Measurements from ENCODE around the gene SGPL1.
A peak's percentile ranks its signal among the peaks of the same experiment; 100 is the strongest.

The SGPL1 gene

GRCh38 chr10:70811881-70812280 is 3.9 kb upstream of the SGPL1 start:
- DNase-seq (ENCODE audit: low spot score) = no peak

GRCh38 chr10:70812814-70813213 is 2.9 kb upstream of the SGPL1 start:
- DNase-seq (ENCODE audit: low spot score) = no peak

GRCh38 chr10:70814126-70814525 is 1.6 kb upstream of the SGPL1 start:
- no peak for DNase-seq (ENCODE audit: low spot score)

GRCh38 chr10:70816220-70816894 is 609 bp downstream of the SGPL1 start:
- DNase-seq (ENCODE audit: low spot score) = peak; percentile 38

GRCh38 chr10:70820976-70821750 is 5.4 kb downstream of the SGPL1 start:
- no peak for DNase-seq (ENCODE audit: low spot score)

- DNase-seq (ENCODE audit: low spot score) = no peak
Observed at GRCh38 chr10:70822076-70822820, 6.5 kb downstream of the SGPL1 start.

GRCh38 chr10:70827086-70827757 is 11.5 kb downstream of the SGPL1 start:
- DNase-seq (ENCODE audit: low spot score) = no peak

- DNase-seq (ENCODE audit: low spot score) = no peak
Observed at GRCh38 chr10:70828923-70829322, 13.2 kb downstream of the SGPL1 start.

GRCh38 chr10:70829543-70829942 is 13.8 kb downstream of the SGPL1 start:
- DNase-seq (ENCODE audit: low spot score) = no peak

GRCh38 chr10:70830164-70830563 is 14.4 kb downstream of the SGPL1 start:
- no peak for DNase-seq (ENCODE audit: low spot score)

GRCh38 chr10:70832221-70832620 is 16.5 kb downstream of the SGPL1 start:
- DNase-seq (ENCODE audit: low spot score) = no peak

- peak; percentile 39 for DNase-seq (ENCODE audit: low spot score)
Observed at GRCh38 chr10:70832852-70833528, 17.2 kb downstream of the SGPL1 start.

- no peak for DNase-seq (ENCODE audit: low spot score)
Observed at GRCh38 chr10:70833601-70834000, 17.9 kb downstream of the SGPL1 start.

- no peak for DNase-seq (ENCODE audit: low spot score)
Observed at GRCh38 chr10:70834021-70834420, 18.3 kb downstream of the SGPL1 start.

- DNase-seq (ENCODE audit: low spot score) = no peak
Observed at GRCh38 chr10:70834441-70835151, 18.8 kb downstream of the SGPL1 start.

- no peak for DNase-seq (ENCODE audit: low spot score)
Observed at GRCh38 chr10:70836319-70836718, 20.6 kb downstream of the SGPL1 start.

GRCh38 chr10:70837660-70838059 is 21.9 kb downstream of the SGPL1 start:
- no peak for DNase-seq (ENCODE audit: low spot score)

GRCh38 chr10:70838270-70838805 is 22.6 kb downstream of the SGPL1 start:
- no peak for DNase-seq (ENCODE audit: low spot score)

GRCh38 chr10:70840836-70841235 is 25.1 kb downstream of the SGPL1 start:
- no peak for DNase-seq (ENCODE audit: low spot score)

GRCh38 chr10:70843333-70843732 is 27.6 kb downstream of the SGPL1 start:
- no peak for DNase-seq (ENCODE audit: low spot score)

Measured in pons (tissue), 1 donor.